Fibroblast of skin of right quadriceps (primary cell): Measurements from ENCODE around the gene SERPINB7.

Experiments used
- DNase-seq: peaks from one replicate; pipeline ENCODE4 v3.0.0-alpha.2; 2013

The SERPINB7 gene

DNA sequence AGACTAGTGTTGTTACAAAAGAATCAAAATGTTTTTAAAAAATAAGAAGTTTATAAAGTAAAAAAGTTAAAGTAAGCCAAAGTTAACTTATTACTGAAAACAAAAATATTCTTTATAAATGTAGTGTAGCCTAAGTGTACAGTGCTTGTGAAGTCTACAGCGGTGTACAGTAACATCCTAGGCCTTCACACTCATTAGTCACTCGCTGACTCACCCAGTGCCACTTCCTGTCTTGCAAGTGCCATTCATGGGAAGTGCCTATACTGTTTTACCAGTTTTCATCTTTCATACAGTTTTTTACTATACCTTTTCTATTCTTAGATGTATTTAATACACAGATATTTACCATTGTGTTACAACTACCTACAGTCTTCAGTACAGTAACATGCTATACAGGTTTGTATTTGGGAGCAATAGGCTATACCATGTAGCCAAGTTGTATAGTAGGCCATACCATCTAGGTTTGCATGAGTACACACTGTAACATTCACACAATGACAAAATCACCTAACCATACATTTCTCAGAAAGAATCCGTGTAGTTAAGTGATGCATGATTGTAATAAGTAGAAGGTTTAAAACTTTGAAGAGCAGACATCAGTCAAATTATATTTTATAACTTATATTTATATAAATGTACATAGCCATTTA, 13.4 kb downstream of the SERPINB7 start:
- peak; percentile 90 for DNase-seq

- no peak for DNase-seq
Observed at GRCh38 chr18:63789327-63789726, 14.1 kb downstream of the SERPINB7 start.

DNA sequence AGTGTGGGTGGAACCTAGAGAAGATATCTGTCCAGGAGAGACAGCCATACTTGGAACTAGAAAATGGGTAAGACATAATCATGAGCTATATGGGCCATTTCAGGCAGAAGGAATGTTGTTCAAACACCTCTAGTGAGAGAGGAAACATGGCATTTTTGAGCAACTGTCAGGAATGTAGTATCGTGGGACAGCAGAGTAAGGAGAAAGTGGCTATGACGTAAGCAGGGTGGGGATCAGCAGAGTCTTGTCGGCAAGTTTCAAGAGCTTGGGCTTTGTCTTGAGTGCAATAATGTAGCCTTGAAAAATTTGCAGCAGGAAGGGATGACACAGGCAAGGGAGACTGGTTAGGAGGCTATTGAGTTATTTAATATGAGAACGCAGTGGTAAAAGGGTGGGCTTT, 20.4 kb downstream of the SERPINB7 start:
- peak; percentile 35 for DNase-seq

- DNase-seq = no peak
Observed at GRCh38 chr18:63799189-63799588, 24.0 kb downstream of the SERPINB7 start.

- no peak for DNase-seq
Observed at GRCh38 chr18:63801343-63801742, 26.1 kb downstream of the SERPINB7 start.

- DNase-seq = no peak
Observed at GRCh38 chr18:63808125-63808524, 32.9 kb downstream of the SERPINB7 start.

- peak; percentile 90 for DNase-seq
Observed at GRCh38 chr18:63817441-63818051, 42.3 kb downstream of the SERPINB7 start.

DNA sequence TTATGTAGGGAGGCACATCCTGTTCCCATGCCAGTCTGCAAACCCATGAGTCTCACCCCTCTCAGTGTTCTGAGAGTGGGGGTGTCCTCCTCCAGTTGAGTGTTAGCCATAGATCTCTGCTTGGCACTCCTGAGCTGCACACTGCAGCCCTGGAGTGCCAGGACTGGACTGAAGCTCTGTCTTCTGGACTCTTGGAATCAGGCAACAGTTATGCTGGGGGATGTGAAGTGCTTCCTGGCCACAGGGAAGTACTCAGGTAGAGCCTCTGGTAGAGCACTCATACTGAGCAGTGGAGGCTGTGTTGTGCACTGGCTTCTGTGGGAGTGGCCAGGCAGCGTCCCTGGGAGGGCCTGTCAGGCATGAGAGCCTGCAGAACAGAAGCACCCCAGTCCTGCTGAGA, 43.0 kb downstream of the SERPINB7 start:
- DNase-seq = no peak

DNA sequence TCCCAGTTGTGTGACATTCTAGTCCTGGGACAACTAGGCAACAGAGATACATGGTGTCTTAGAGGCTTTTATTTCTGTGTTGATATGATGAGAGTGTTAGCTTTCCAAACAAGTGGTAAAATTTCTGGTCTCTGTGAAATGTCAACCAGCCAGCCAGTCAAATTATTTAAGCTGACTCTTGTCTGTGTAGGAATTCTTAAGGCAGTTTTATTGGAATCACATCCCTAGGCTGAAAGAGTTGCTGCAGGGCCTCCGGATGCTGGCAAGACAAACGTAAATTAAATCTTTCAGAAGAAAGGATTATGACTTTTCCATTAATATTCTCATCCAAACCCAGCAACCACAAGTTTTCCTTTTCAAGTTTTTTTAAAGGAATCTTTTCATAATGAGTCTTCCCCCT, 44.6 kb downstream of the SERPINB7 start:
- peak; percentile 80 for DNase-seq

DNA sequence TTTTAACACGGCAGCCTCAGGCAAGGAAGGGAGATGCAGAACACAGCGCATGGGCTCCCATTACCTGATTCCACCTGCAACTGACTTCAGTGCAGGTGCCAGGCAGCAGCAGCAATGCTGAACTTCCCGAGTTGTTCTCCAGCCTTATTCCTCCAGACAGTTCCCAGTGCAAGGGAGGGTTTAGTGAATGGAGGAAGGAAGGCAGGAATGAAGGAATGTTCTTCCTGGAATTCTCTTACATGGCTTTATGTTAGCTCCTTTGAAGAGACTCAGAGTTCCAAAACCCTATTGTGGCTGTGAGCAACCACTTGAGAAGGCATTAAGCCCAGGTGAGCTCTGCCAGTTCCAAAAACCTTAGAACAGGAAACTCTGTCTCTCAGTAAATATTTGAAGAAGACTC, 45.5 kb downstream of the SERPINB7 start:
- DNase-seq = peak; percentile 24

GRCh38 chr18:63823516-63824219, 48.5 kb downstream of the SERPINB7 start:
- peak; percentile 83 for DNase-seq

DNA sequence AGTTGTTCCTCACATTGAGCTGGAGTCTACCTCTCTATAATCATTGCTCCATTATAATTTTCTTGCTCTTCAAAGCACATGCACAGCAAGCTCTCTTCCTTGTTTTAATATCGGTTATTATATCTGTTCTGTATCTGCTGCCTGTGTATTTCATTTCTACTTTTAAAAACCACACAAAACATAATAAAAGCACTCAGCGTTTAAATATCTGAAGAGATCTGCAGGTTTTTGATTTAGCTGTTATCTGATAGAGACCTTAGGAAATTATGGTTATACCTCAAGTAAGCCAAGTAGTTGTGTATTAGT, 49.0 kb downstream of the SERPINB7 start:
- DNase-seq = no peak

DNA sequence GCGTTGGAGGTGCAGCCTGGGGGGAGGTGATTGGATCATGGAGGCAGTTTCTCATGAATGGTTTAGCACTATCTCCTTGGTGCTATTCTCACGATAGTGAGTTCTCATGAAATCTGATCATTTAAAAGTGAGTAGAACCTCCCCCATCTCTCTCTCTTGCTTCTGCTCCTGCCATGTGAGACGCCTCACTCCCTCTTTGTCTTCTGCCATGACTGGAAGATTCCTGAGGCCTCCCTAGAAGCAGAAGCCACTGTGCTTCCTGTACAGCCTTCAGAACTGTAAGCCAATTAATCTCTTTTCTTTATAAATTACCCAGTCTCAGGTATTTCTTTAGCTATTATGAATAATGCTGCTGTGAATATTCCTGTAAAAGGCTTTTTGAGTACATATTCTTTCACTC, 52.9 kb downstream of the SERPINB7 start:
- DNase-seq = no peak

GRCh38 chr18:63828656-63829055, 53.4 kb downstream of the SERPINB7 start:
- peak; percentile 51 for DNase-seq

DNA sequence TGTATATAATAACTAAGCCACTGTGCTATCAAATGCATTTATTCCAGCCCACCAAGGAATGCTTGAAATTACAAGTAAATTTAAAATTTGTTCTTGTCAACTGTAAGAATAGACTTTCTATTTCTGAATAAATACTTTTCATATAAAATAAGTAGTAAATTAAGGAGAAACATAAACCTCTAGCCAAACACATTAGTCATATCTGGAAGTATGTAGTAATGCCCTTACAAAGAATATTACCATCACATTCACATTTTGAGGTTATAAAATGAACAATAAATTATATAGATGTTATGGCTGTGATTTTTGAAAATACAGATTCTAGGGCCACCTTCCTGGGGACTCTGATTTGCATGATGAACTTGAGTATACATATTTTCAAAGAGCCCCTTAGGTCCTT, 54.7 kb downstream of the SERPINB7 start:
- peak; percentile 39 for DNase-seq

GRCh38 chr18:63831080-63831788, 56.0 kb downstream of the SERPINB7 start:
- peak; percentile 75 for DNase-seq

- DNase-seq = peak; percentile 94
Observed at GRCh38 chr18:63832470-63832869, 57.3 kb downstream of the SERPINB7 start.

DNA sequence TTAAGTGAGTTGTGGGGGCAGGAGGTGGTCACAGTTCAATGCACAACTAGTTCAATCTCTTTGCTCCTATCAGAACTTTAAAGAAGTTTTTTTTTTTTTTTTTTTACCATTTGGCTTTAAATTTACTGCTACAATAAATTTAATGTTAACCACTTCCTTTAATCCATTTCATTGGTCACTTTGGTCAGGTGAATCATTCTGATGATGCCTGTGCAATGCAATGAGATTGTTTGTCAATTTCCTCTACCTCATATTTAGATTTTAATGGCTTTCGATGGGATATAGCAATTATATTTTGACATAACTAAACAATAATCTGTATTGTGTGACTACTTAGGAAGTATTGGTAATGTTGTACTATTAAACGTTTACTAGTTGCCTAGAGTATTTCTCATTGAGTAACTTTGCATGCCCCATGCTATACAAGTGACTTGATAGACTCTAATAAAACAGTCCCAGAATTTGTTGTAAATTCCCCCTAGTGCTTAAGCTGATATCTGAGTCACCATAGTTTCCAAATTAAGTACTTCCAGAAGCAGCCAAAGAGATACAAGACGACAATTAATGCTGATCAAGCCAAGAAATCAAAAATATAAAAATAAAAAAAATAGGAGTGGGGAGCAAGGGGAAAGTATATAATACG, 59.4 kb downstream of the SERPINB7 start:
- DNase-seq = peak; percentile 54

GRCh38 chr18:63836456-63836855, 61.2 kb downstream of the SERPINB7 start:
- DNase-seq = no peak

DNA sequence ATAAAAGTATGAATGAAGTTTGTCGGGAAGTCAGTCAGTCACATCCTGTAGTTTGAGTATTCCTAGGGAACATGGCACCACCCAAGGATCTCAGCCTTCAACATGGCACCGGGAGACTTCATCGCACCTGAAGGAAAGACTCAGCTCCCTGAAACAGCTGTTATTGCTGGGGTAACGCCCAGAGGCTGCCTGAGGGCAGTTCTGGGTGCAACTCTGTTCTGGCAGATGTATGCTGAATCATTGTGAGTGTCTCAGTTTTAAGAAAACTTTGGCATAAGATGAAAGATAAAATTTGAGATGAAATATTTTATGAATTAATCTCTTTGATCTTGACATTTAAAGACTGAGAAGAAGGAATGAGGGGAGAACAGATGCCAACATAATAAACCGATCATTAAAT, 62.4 kb downstream of the SERPINB7 start:
- no peak for DNase-seq

- no peak for DNase-seq
Observed at GRCh38 chr18:63843008-63843407, 67.8 kb downstream of the SERPINB7 start.

DNA sequence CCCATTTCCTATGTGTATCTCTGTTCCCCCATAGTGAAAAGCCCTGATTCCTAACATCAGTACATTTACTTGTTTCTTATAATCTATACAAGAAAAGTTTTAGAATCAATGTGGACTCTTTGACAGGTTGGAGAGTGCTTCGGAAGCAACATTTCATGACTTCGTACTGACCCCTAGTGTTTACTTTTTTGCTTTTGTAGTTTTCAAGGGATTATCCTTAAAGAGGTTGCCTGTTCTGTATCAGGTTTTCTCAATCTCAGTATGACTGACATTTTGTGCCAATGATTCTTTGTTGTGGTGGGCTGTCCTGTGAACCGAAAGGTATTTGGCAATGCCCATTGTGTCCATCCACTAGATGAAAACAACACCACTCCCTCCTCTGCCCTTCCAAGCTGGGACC, 69.0 kb downstream of the SERPINB7 start:
- DNase-seq = peak; percentile 56

DNA sequence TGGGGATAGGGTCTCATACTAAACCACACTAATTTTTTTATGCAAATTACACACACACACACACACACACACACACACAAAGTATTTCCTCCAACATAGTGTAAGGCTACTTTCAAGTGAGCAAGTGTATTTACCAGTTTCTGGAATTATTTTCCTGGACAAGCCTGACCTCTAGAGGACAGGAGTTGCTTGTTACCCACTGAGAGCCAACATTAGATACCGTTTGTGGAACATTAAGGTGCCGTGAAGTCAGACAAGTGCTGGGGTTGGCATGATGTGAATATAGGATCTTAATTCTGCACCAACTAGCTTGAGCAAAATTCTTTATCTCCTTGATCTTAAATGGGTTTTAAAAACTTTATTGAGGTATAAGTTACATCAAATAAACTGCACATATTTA, 72.9 kb downstream of the SERPINB7 start:
- DNase-seq = peak; percentile 71
